GM12891 (cell line): ENCODE results near the gene ANKFN1.

Experiments used
- PAX5 ChIP-seq: IDR thresholded peaks from 2 replicates; pipeline ENCODE4 v1.6.1; 2011; ENCODE audit warnings: low read length, moderate library complexity, mild to moderate bottlenecking; ENCODE audit not compliant: insufficient read depth, severe bottlenecking
- POLR2A ChIP-seq: IDR thresholded peaks from 2 replicates; pipeline ENCODE4 v1.6.1; 2011; ENCODE audit warnings: low read depth, low read length, control low read depth
- POLR2AphosphoS5 ChIP-seq: IDR thresholded peaks from 2 replicates; pipeline ENCODE4 v1.6.1; 2011; ENCODE audit warnings: low read depth, low read length, control low read depth
- POU2F2 ChIP-seq: IDR thresholded peaks from 2 replicates; pipeline ENCODE4 v1.6.1; 2011; ENCODE audit warnings: low read depth, mild to moderate bottlenecking, control low read depth, low read length, moderate library complexity
- SPI1 ChIP-seq: IDR thresholded peaks from 2 replicates; pipeline ENCODE4 v1.6.1; 2011; ENCODE audit warnings: low read depth, low read length, control low read depth
- TAF1 ChIP-seq: IDR thresholded peaks from 2 replicates; pipeline ENCODE4 v1.6.1; 2011; ENCODE audit warnings: low read depth, low read length, control low read depth

DNA sequence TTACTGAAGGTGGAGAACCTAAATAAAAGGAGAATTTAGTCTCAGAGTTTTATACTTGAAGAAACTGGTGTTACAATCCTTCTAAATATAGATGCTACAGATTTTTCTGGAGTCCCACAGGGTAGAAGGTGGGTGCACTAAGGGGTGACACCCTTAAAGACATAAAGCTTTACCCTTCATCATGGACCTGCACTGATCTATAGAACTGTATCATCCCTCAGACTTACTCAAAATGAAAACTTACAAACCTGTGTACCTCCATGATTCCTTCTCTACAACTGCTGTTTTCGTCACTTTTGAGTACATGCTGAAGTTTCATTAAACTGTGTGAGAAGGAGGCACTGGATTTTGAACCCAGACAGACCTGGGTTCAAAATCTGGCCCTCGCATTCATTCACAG is 270.7 kb downstream of the ANKFN1 start:
- TF ChIP-seq POLR2A = no peak
- TF ChIP-seq POLR2AphosphoS5 = no peak
- TF ChIP-seq POU2F2 = no peak
- no peak for TF ChIP-seq SPI1
- no peak for TF ChIP-seq PAX5
- no peak for TF ChIP-seq TAF1
